CD4-positive, alpha-beta T cell treated with Interleukin-6 at 100 ng/mL for 8 hours (primary cell): Measurements from ENCODE around the gene SLC25A19.
A peak's percentile ranks its signal among the peaks of the same experiment; 100 is the strongest.

Experiments
- DNase-seq: peaks from one replicate; pipeline ENCODE4 v3.0.0-alpha.2; 2020; ENCODE audit warnings: mixed read lengths, low spot score

The SLC25A19 gene

GRCh38 chr17:75241502-75241901 is 47.7 kb downstream of the SLC25A19 start:
- DNase-seq: no peak

DNA sequence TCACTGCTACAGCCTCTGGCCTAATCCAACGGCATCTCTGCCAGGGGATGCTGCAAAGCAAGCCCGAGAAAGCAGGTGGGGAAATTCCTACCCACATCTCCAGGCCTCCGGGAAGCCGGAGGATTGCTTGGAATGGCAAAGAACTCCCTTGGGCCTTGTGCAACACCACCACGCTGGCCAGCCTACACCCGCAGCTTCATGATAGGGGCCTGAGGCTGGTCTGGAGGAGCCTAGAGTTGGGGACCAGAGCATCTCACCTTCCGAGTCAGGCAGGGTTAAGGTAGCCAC is 48.1 kb downstream of the SLC25A19 start:
- DNase-seq: no peak

GRCh38 chr17:75240394-75241142 is 48.7 kb downstream of the SLC25A19 start:
- DNase-seq: peak; percentile 13

DNA sequence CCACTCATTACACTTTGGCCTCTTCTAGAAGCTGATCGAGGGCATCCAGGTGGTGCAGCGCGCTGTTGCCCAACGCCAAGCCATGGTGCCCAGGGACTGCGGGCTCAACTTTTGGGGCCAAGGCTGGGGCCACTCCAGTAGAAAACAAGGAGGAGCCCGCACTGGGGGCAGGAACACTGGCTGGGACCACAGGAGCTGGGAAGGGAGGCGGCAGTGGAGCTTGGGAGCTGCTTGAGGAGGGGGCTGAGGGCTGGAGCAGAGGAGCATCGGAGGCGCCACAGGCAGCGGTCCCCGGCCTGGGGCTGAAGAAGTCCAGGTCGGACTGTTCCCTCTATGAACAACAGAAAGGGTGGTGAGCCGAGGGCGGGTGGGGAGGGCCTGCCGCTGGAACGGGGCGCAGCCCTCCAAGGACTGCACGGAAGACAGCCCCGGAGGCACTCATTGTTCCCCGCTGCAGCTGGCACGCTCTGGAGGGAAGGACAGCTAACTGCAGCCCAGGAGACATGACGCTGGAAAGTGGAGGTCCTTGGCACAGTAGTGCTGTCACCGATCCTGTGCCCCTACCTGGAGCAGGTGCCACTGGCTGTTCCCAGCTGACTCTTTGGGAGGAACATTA is 49.3 kb downstream of the SLC25A19 start:
- DNase-seq: no peak

DNA sequence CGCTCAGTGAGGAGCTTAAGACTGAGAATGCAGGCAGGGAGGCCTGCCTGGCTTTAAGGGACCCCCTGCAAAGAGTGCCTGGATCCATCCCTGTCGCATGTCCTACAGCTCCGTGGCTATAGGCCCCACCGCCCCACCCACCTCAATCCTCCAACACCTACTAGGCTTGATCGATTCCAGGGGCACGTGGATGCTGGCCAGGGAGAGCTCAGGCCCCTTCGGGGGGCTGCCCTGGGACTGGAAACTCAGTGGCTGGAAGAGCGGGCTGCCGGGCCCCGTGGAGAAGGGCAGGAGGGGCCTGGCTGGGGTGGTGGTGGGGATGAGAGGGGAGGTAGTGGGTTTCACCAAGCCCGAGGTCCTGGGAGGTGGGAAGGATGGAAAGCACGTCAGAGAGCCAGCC is 50.0 kb downstream of the SLC25A19 start:
- DNase-seq: no peak

GRCh38 chr17:75238684-75239191 is 50.5 kb downstream of the SLC25A19 start:
- peak; percentile 56 for DNase-seq

GRCh38 chr17:75238020-75238580 is 51.1 kb downstream of the SLC25A19 start:
- DNase-seq: no peak

DNA sequence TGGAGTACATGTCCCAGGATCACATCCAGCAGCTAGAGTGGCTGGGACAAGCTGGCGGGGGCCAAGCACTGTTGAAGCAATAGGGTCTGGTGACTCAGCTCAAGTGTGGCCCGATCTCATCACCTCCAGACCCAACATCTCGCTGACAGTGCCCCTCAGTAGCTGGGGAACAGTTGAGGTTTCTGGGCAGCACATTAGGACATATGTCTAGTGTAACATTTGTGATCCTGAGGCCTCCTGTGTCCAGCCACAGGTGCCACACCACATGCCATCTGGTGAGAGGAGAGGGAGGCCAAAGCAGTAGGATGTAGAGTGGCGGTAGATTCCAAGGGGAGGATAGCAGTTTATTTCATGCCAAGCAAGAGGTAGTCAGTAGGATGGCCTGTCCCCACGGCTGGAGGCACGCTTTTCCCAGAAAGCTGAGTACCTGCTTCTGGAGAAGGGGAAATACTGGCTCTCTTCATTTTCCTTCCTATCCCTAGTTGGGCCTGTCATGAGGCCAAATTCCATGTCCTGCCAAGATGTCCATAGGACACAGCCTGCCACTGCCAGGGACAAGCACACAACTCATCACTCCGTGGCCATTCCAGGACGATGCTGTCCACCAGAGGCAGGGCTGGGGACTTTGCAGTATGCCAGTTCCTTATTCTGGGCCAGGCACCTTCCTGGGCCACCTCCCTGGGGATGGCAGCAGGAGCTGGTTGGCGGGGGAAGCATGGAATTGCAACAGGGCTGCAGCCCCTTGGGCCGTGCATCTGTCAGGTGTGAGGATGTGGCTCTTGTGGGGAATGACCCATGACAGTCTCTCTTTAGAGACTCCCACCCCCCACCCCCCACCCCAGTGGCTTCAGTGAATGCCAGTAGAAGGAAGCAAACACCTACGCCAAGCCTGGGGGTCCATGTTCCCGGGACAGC is 51.9 kb downstream of the SLC25A19 start:
- no peak for DNase-seq

GRCh38 chr17:75232786-75233185 is 56.4 kb downstream of the SLC25A19 start:
- no peak for DNase-seq

- no peak for DNase-seq
These were observed 57.3 kb downstream of the SLC25A19 start for GRCh38 chr17:75231741-75232464.

GRCh38 chr17:75231071-75231470 is 58.2 kb downstream of the SLC25A19 start:
- DNase-seq: no peak

DNA sequence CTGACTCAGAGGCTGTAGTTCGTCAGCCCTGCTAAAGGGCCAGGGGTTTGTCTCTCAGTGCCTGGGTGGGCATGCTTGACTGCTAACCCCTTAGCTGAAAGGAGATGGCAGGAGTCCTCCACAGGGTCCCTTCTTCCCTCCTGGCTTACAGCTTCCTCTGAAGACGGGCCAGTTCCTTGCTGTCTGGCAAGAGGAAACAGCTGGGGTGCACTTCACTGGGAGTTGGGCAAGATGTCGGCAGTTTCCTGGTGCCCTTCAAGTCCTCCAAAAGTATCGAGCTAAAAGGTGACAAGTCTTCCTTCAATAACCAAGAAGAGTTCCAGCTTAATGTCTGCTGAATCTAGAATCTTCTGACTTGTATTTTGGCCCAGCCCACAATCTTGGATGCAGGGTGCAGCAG is 60.4 kb downstream of the SLC25A19 start:
- no peak for DNase-seq

DNA sequence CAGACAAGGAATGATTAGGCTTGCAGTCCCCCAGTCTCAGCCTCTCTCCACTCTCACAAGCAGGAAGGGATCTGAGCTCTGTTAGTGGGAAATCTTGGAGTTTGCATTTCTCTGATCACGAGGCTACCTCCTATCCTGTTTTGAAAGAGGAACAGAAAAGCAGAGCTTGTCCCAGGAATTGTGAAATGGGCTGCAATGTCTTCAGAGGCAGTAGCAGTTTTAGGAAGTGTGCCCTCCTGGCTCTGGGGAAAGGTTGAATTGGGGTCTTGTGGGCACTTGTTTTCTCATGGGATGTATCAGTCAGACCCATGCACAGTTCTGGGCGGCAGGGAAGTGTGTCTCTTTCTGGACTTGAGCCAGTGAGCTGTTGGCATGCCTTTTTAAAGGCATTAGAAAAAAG is 60.9 kb downstream of the SLC25A19 start:
- no peak for DNase-seq

GRCh38 chr17:75227729-75228128 is 61.5 kb downstream of the SLC25A19 start:
- DNase-seq: no peak

GRCh38 chr17:75225016-75225415 is 64.2 kb downstream of the SLC25A19 start:
- no peak for DNase-seq
